HG03442 (cell line): ENCODE data around the gene ITPR2.

Experiments used
- ATAC-seq: cut with Tn5 transposase; IDR thresholded peaks from one replicate; pipeline ENCODE4 v1.9.1; 2021; ENCODE audit warnings: mild to moderate bottlenecking, moderate library complexity; ENCODE audit not compliant: unreplicated experiment

ITPR2 gene

GRCh38 chr12:26429070-26429691 lies 403.8 kb downstream of the ITPR2 start:
- ATAC-seq: no peak

DNA sequence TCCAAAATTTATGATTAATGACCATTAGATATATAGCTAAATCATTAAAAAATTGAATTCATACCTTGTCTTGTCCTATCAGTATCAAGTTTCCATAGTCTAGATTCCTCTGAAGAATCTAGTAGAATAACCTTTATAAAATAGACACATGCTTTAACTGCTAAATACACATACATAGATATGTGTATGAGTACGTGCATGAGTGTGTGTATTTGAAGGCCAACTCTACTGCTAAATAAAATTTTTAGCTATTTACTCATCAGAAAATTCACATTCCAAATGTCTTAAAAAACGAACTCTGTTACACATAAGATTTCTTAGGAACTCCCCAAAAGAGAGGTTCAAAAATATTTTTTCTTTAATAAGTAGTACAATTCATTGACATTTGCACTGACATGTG lies 404.6 kb downstream of the ITPR2 start:
- ATAC-seq: no peak

DNA sequence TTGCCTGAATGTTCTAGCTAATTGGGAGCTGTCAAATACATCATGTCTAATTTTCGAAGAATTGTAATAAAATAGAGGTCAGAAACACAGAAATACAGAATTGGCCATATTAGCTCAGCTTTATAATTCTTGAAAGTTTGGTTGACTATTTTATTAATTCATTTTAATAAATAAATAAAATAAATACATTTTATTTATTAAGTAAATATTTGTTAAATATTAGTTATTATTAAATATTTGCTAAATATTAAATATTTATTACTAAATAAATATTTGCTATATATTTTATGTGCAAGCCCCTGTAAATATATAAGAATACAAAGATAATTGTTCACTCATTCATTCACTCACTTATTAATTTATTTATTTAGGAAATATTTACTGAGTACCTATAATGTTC lies 406.3 kb downstream of the ITPR2 start:
- ATAC-seq: no peak

- peak; percentile 77 for ATAC-seq
Measured at GRCh38 chr12:26425587-26426260, 407.3 kb downstream of the ITPR2 start.

GRCh38 chr12:26422839-26423398 lies 410.1 kb downstream of the ITPR2 start:
- ATAC-seq: peak; percentile 53

- ATAC-seq: no peak
Measured at GRCh38 chr12:26416550-26416949, 416.4 kb downstream of the ITPR2 start.

DNA sequence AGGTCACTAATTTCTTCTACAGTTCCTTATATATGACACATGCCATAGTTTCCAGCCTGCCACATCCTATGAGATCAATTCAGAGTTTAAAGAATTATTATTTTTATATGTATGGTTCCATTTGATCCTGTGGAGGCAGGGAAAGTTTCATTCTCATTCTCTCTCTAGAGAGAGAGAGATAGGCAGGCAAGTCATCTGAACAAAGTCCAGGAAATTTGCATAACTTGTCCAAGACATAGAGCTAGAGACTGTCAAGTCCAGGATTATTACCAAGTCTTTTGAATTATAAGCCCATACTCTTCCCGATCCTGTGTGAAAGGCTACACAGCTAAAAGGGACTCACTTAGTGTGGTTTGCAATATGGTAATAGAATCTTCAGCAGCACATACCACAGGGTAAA lies 422.3 kb downstream of the ITPR2 start:
- no peak for ATAC-seq

GRCh38 chr12:26406813-26407212 lies 426.2 kb downstream of the ITPR2 start:
- no peak for ATAC-seq

GRCh38 chr12:26406391-26406790 lies 426.6 kb downstream of the ITPR2 start:
- ATAC-seq: no peak

GRCh38 chr12:26403601-26404000 lies 429.4 kb downstream of the ITPR2 start:
- ATAC-seq: no peak

GRCh38 chr12:26402648-26403047 lies 430.3 kb downstream of the ITPR2 start:
- no peak for ATAC-seq

GRCh38 chr12:26401874-26402273 lies 431.1 kb downstream of the ITPR2 start:
- ATAC-seq: no peak

DNA sequence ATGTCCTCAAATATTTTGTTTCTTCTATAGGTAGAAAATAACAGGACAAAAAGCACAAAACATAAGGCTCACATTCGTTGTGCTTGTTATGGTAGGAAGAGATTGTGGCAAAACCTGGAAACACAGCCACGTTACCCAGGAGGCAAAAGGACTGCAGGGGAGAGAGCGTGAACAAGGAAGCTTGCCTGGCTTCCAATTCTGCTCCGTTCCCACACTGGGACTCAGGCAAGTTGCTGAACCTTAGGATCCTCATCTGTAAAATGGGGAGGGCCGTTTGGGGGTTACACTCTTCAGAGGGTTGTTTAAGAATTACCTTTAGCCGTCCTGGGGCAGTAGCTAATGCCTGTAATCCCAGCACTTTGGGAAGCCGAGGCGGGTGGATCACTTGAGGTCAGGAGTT lies 432.4 kb downstream of the ITPR2 start:
- ATAC-seq: no peak

DNA sequence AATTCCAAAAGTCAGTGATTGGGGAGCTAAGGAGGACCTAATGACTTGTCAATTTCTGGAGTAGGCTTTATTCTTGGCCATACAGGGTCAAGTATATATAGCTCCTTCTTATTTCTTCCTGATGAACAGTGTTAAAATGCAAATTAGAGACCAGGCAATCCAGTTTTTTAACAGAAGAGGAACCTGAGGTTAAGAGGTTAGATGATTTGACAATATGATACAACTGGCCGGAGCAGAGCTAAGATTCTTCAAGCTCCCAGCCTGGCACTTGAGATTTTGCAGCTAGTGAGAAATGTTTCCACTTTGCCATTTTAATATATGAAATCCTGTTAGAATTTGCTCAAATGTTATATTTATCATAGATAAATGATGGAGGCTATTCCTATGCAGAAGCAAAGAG lies 433.6 kb downstream of the ITPR2 start:
- no peak for ATAC-seq

DNA sequence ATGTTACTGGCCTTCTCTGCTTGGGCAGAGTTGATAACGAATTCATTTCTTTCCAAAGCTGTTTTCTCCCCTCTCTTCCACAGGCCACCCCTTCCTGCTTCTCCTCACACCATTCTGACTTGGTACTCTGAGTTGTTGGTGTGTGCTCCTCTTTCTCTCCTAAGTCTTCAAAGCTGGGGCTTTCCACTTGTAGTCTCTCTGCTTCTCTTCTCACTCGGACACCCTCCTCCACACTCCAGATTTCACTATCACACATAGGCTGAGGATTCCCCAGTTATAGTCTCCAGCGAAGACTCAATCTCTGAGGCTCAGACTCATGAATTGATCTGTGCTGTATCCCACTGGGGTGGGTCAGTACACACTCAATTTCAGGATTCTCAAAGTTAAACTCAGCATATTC lies 436.6 kb downstream of the ITPR2 start:
- ATAC-seq: peak; percentile 91

DNA sequence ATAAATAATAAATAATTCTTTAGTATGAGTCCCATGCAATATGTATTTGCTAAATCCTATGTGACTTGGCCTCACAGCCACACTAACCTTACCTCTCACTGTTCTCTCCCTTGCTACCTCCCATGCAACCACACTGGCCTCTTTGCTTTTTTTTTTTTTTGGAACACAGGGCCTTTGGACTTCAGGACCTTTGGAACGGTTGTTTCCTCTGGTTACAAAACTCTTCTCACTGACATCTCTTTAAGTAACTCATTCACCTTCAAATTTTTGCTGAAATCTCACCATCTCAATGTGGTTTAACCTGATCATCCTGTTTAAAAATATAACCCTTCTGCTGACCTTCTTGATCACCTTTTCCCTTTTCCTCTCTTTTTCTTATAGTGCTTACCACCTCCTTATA lies 443.7 kb downstream of the ITPR2 start:
- ATAC-seq: no peak

- ATAC-seq: no peak
Measured at GRCh38 chr12:26384536-26384935, 448.5 kb downstream of the ITPR2 start.

DNA sequence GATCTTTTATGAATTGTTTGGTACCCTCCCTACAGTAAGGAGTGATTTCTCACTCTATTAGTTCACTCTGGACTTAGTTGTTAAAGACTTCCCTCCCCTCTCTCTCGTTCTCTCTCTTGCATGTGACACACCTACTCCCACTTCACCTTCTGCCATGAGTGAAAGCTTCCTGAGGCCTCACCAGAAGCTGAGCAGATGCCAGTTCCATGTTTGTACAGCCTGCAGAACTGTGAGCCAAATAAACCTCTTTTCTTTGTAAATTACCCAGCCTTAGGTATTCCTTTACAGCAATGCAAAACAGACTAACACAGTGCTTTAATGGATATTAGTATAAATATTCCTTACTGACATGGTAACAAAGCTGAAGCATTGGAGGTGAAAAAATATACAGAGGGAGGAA lies 450.0 kb downstream of the ITPR2 start:
- no peak for ATAC-seq

- no peak for ATAC-seq
Measured at GRCh38 chr12:26380897-26381296, 452.1 kb downstream of the ITPR2 start.

DNA sequence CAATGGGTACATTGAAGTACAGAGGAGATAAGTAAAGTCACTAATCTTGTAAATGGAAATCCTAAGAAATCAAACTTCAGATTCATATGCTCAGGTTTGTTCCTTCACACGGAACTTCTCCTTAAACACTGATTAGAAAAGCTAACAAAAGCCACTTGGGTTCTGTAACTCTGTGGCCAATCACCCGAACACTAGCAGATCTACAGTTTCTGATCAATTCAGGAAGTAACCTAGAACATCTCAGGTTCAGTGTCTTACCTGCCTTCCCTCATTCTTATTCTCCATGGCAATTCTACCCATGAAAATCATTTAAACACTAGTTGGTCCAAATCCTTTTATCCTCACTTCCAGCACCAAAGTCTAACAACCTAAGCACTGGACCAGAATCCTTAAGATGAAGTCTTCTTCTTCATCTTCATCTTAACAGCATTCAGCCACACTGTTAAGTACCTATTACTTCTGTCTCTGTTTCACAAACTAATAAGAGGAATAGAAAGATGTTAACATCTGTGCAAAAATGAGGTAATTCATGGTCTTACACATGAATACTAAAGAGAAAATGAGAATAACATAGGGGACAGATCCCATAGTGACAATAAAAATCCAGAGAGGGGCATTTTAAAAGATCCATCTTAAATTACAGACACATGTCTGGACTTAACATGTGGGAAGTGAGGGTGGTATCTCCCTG lies 453.1 kb downstream of the ITPR2 start:
- ATAC-seq: no peak

DNA sequence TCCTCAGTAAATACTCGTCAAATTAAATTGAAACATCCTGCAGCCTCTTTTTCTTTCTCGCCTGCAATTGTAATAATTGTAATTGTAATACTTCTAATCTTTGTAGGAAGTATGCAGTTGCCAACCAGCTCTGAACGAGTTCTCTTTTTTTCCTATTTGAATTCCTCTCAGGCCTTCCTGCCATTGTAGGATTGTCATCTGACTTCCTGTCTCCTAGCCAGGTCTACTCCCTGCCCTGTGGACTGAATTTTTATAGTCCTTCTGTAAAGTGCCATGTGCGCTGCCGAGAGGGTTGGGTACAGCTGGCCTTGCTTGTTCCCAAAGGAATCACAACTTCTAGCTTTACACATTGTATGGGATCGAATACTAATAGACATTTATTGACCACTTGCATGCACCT lies 454.3 kb downstream of the ITPR2 start:
- no peak for ATAC-seq
